Mesenteric fat pad (tissue), 1 donor: ENCODE data around the gene NOL4L. TPM values are rescaled to one million over a fixed set of nuclear protein-coding genes. Genes with fewer than 3 reads are reported as not detected.

Experiments used
- DNase-seq: peaks from one replicate; pipeline ENCODE4 v3.0.0-alpha.2; 2020; ENCODE audit warnings: low spot score
- total RNA-seq: library from RNA; stranded (reverse); fragmentation: NEBNext Ultra II Directional; extraction: Animal tissue kit (Norgen Biotek cat#: 25700); gene quantifications from one replicate; pipeline ENCODE4 v1.2.1, GENCODE V29; 2021
- donor health status: DM: yes; HTN: yes; CAD: no.

The NOL4L gene
- total RNA-seq, 1 donor from 2014 or later: 21.5 TPM

DNA sequence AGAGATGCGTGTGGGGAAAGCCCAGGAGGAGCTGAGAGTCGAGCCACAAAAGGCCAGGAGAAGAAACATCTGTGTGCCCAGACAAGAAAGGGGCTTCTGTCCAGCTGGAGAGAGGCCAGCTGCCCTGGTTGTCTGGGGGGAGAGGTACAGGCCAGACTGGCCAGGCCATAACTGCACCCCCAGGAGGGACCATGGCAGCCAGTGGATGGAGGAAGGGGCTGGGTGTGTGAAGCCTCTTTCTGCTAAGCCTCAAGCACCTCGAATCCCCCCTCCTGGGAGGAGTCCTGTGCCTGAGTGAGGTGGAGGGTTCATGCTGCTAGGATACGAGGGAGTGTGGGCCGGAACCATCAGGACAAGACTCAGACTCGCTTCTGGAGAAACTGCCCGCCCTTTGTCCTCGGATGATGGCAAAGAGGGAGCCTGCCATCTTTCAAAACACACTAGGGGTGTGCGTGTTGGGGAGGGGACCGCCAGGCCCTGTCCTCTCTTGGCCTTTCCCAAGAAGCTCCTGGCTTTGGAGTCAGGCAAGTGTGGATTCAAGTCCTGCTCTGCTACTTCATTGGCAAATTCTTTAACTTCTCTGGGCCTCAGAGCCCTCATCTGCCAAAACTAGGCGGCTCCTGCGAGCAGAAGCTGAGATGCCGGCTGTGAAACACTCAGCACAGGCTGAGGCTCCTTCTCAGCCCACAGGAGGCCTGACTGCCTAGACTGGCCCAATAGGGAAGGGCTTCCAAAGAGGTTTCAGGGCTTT lies 136.7 kb downstream of the NOL4L start:
- DNase-seq: no peak

DNA sequence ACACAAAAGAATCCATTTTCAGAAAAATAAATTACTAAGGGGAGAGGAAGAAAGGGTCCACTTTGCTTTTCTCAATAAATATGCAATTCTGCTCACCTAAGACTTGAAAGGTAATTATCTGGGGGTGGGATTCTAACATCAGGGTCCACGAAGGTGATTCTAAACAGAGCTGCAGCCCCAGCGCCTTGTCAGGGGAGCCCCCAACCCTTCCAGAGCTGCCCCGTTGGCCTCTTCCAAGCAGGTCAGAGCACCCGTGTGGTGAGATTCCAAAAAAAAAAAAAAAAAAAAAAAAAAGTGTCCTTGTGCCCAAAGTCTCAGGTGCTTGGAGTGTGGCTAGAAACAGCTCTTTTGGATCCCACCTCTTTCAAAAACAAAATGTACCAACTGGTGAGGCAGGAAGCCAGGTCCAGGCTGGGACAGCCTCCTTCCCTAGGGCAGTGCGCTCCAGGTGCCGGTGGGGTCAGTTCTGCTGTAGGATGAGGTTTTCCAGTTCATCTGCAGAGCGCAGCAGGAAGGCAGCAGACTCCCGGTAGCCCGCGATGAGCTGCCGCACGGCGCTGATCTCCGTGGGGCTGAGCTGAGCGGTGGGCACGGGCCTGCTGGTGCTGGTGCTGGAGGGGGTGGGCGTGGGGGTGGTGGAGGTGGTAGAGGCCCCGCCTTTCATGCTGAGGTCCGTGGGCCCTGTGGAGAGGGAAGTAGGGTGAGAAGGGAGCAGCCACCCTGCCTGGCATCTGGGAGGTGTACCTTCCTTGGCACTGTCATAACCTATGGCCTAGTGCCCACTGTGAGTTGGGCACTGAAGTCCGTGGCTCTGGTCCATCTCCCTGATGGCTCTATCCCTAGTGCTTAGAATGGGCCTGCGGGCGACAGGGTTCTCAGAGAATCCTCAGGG lies 137.8 kb downstream of the NOL4L start:
- no peak for DNase-seq

DNA sequence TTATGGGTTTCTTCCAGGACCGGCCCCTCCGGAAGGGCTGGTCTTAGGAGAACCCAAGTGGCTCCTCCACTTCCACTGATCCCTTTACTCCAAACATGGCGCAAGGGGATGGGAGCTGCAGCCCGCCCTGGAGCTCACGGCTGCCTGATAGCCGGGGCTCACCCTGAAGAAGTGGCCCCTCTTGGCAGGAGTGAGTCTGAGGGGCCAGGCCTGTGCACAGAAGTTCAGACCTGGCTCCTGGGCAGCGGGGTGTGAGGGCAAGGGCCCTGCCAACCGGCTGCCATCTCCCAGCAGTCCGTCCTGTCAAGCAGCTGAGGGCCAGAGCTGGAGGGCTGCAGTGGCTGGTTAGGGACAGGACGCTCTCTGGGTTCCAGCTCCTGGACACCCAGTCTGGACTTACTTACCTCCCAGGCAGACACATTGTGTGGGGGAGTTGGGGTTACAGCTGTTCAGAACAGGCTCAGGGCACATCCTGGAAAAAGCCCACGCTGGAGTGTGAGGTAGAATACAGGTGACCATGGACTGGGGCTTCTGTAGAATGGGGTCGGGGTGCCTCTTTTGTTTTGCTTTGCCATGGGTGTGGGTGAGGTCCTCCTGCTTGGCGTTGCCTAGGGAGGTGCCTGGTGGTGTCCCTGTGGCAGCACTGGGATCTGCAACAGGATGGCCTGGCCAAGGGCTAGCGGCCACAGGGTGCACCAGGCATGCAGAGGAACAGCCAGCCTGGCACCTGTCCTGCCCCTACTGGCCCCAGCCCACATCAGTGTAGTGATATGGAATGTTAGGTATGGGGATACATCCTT lies 138.6 kb downstream of the NOL4L start:
- peak; percentile 72 for DNase-seq

- peak; percentile 71 for DNase-seq
Measured at GRCh38 chr20:32445539-32446273, 139.4 kb downstream of the NOL4L start.

DNA sequence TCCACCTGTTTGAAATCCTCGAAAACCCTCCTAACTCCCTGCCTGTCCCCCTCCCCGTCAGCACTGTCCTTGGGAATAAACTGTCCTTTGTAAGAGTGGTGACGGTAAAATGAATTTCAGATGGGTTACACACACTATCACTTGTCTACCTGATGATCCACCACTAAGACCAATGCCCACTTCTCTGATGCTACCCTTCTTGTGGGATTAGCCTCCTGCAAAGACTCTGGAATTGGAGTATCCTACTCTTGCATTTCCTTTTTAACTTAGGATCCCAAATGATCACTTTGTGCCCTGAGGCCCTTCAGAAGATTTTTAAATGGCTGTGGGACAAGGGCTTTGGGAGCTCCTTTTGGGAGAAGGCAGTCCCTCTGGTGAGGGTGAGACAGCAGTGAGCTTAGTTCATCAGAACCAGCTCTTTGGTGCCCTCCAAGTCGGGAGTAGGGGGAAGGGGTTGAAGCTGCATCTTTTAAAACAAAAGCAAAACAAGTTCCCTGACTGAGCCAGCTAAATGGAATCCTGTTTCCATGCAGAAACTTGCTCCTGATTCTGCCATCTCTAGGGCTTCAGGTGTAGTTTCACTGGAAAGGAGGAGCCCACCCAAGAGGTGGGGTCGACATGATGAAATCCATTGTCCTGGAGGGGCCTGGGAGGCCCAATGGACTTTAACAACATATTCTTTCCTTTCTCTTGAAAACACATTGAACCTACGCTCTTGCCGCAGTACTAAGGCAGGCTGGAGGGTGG lies 140.5 kb downstream of the NOL4L start:
- peak; percentile 59 for DNase-seq

DNA sequence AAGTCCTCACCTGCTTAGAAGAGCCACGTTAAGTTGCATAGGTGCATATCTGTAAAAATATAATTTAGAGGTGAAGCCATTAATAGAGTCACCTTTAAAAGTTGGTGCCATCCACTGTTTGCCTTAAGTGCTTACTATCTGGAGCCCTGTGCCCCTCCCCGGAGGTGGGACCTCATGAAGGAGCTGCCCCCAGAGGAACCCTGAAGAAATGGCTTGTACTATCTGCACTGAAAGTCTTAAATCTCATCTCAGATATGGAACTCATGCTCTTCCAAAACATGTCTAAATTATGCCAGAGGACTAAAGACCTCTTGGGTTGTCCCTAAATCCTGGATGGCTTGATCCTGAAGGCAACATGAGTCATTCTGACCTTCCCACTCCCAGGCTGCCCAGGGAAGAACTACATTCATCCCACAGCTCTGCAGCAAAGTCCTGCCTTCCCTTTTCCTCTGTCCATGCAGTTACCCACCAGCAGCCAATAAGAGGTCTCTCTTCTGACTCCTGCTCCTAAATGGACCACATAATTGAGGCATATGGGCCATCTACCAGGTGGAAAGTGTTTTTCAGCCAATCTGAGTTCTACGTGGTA lies 141.7 kb downstream of the NOL4L start:
- no peak for DNase-seq

GRCh38 chr20:32442630-32443373 lies 142.3 kb downstream of the NOL4L start:
- DNase-seq: no peak

DNA sequence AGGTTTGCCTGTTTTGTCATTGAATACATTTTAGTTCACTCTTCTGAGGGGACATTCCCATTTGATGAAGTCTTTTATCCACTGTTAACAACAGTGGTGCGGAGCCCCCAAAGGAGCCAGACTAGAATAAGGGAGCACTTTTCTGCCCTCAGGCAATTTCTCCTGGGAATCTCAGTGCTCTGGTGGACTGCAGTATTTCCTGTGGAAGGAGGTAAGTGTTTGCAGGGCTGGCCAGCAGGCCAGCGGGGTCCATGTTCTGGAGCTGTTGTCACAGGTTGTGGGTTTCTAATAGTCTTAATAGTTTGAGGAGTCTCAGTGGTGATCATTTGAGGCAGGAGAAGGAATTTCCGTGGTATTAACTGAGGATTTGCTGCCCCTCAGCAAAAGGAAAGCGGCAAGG lies 143.5 kb downstream of the NOL4L start:
- no peak for DNase-seq

DNA sequence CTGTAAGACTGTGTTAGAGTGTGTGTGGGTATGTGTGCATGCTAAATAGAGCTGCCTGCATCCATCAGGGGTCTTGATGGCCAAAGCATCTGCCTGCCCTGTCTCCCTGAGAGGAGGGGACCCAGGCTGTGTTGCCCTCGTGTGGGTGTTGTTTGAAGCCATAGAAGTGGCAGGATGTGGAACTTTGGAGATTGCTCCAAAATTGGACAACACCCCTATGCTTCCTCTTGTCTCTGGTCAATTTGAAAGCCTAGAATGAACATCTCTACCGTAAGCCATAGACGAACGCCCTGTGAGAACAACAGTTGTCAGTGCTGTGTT lies 144.4 kb downstream of the NOL4L start:
- DNase-seq: no peak

DNA sequence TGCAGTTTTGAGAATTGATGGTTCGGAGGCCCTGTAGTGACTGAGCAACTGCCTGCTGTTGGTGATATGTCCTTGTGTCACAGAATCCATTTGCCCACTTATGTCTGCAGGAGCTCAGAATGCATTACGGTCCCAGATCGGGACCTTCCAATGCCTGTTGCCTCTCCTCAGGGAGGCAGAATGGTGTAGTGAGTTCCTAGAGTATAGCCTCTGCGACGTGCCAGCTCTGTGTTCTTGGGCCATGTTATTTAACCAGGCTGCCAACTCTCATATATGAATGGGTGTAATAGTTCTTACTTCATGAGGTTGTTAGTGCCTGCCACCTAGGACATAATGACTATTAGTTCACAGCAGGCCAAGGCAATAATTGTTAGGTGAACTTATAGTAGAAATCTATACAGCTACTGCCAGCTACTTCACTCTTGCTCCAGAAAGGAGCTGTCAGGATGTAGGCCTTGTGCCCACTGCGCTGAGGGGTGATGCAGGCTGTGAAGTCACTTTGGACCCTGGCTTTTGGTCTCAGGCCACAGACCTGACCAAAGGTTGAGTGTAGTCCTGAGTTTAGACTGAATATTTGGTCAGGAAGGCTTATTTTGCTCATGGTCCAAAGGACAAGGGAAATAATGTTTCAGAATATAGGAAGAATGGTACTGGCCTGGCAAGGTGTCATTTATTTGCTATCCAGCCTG lies 144.9 kb downstream of the NOL4L start:
- peak; percentile 64 for DNase-seq

GRCh38 chr20:32439132-32439829 lies 145.9 kb downstream of the NOL4L start:
- peak; percentile 84 for DNase-seq

DNA sequence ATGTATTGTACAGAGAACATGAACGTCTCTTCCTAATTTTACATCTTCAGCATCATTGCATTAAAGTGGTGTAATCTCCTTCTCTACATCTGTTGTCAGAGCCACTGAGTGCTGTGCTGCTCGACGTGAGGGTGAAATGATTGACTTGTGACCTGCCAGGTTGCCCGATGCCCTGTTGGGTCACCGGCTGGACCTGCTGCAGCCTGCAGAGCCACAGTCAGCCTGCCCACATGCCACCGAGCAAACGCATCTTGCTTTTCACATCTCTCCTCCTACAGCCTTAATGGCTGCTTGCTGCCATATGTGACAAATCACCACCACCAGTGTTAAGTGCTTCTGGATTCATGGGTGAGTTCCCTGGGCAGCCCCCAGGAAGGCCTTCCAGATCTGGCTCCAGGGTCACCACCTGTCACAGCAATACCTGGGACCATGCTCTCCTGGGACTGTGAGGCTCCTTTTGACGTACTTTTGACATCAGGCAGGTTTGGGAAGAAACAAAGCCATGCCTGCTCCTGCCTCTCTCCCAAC lies 146.7 kb downstream of the NOL4L start:
- DNase-seq: no peak

GRCh38 chr20:32437391-32438074 lies 147.6 kb downstream of the NOL4L start:
- DNase-seq: no peak

- DNase-seq: no peak
Measured at GRCh38 chr20:32436968-32437367, 148.2 kb downstream of the NOL4L start.

GRCh38 chr20:32436142-32436861 lies 148.8 kb downstream of the NOL4L start:
- no peak for DNase-seq

GRCh38 chr20:32435449-32436107 lies 149.6 kb downstream of the NOL4L start:
- no peak for DNase-seq
